HepG2 (cell line): ENCODE data around the gene TP53I3. TPM values are rescaled to one million over a fixed set of nuclear protein-coding genes. Genes with fewer than 3 reads are reported as not detected.

Source experiments
- FOXK1 ChIP-seq: sonication (generic); formaldehyde crosslinking; IDR thresholded peaks from 2 replicates; pipeline ENCODE4 v1.4.0; 2020; ENCODE audit warnings: low read depth, missing genetic modification reagents, borderline replicate concordance
- GTF3A ChIP-seq: sonication (generic); formaldehyde crosslinking; conservative IDR thresholded peaks from 2 replicates; pipeline ENCODE4 v1.4.0; 2020; ENCODE audit warnings: mild to moderate bottlenecking, missing genetic modification reagents
- GZF1 ChIP-seq: sonication (generic); formaldehyde crosslinking; IDR thresholded peaks from 2 replicates; pipeline ENCODE4 v1.5.1; 2020; ENCODE audit warnings: mild to moderate bottlenecking, missing genetic modification reagents
- HCFC1 ChIP-seq: fragments of 150-350 bp; IDR thresholded peaks from 2 replicates; pipeline ENCODE4 v1.6.1; 2014; ENCODE audit warnings: low read depth, low read length
- HDAC2 ChIP-seq: sonication (generic); formaldehyde crosslinking; IDR thresholded peaks from 2 replicates; pipeline ENCODE4 v1.4.0; 2020; ENCODE audit warnings: missing genetic modification reagents
- IRX3 ChIP-seq: sonication (generic); formaldehyde crosslinking; IDR thresholded peaks from 2 replicates; pipeline ENCODE4 v1.8.1; 2023; ENCODE audit warnings: mild to moderate bottlenecking, low read depth, missing genetic modification reagents, borderline replicate concordance
- JDP2 ChIP-seq: sonication (generic); formaldehyde crosslinking; IDR thresholded peaks from 2 replicates; pipeline ENCODE4 v1.8.1; 2022; ENCODE audit warnings: missing genetic modification reagents, borderline replicate concordance
- KLF13 ChIP-seq: sonication (generic); formaldehyde crosslinking; IDR thresholded peaks from 2 replicates; pipeline ENCODE4 v1.4.0; 2020; ENCODE audit warnings: mild to moderate bottlenecking, missing genetic modification reagents
- SALL1 ChIP-seq: sonication (generic); formaldehyde crosslinking; IDR thresholded peaks from 2 replicates; pipeline ENCODE4 v1.8.0; 2022; ENCODE audit warnings: mild to moderate bottlenecking, missing genetic modification reagents
- SMYD3 ChIP-seq: sonication (generic); formaldehyde crosslinking; IDR thresholded peaks from 2 replicates; pipeline ENCODE4 v1.8.1; 2023; ENCODE audit warnings: mild to moderate bottlenecking, missing genetic modification reagents
- SNAI1 ChIP-seq: sonication (generic); formaldehyde crosslinking; IDR thresholded peaks from 2 replicates; pipeline ENCODE4 v1.5.0; 2020; ENCODE audit warnings: mild to moderate bottlenecking, missing genetic modification reagents, borderline replicate concordance
- SUZ12 ChIP-seq: fragments of 150-350 bp; IDR thresholded peaks from 2 replicates; pipeline ENCODE4 v1.6.1; 2014; ENCODE audit warnings: low read depth, low read length
- TGIF2 ChIP-seq: IDR thresholded peaks from 2 replicates; pipeline ENCODE4 v1.6.1; 2016; ENCODE audit warnings: control low read depth, missing compliant biosample characterization
- USF2 ChIP-seq, 2 experiments: sonication (generic) in 1 of 2; formaldehyde crosslinking in 1 of 2; IDR thresholded peaks; 2 replicates each; pipeline versions ENCODE4 v1.5.1 to v1.6.1; 2011 to 2020; ENCODE audit warnings: borderline replicate concordance in 1 of 2, low read depth in 1 of 2, low read length in 1 of 2, mild to moderate bottlenecking in 1 of 2, missing genetic modification reagents in 1 of 2, moderate library complexity in 1 of 2
- ZBTB42 ChIP-seq: sonication (generic); formaldehyde crosslinking; IDR thresholded peaks from 2 replicates; pipeline ENCODE4 v1.5.0; 2020; ENCODE audit warnings: mild to moderate bottlenecking, missing genetic modification reagents
- ZNF296 ChIP-seq: sonication (generic); formaldehyde crosslinking; conservative IDR thresholded peaks from 2 replicates; pipeline ENCODE4 v1.5.0; 2020; ENCODE audit warnings: mild to moderate bottlenecking, missing genetic modification reagents
- ZNF557 ChIP-seq: sonication (generic); formaldehyde crosslinking; IDR thresholded peaks from 2 replicates; pipeline ENCODE4 v1.4.0; 2020; ENCODE audit warnings: missing genetic modification reagents
- ZNF567 ChIP-seq: sonication (generic); formaldehyde crosslinking; IDR thresholded peaks from 2 replicates; pipeline ENCODE4 v1.8.1; 2023; ENCODE audit warnings: mild to moderate bottlenecking, missing genetic modification reagents, borderline replicate concordance
- ZNF576 ChIP-seq: sonication (generic); formaldehyde crosslinking; IDR thresholded peaks from 2 replicates; pipeline ENCODE4 v1.4.0; 2020; ENCODE audit warnings: mild to moderate bottlenecking, missing genetic modification reagents
- ZNF639 ChIP-seq: conservative IDR thresholded peaks from 2 replicates; pipeline ENCODE4 v1.6.1; 2018; ENCODE audit warnings: missing genetic modification reagents
- ZNF841 ChIP-seq: sonication (generic); formaldehyde crosslinking; IDR thresholded peaks from 2 replicates; pipeline ENCODE4 v1.8.1; 2023; ENCODE audit warnings: missing genetic modification reagents, borderline replicate concordance
- ZSCAN25 ChIP-seq: sonication (generic); formaldehyde crosslinking; IDR thresholded peaks from 2 replicates; pipeline ENCODE4 v1.8.0; 2022; ENCODE audit warnings: mild to moderate bottlenecking, missing genetic modification reagents
- polyA plus RNA-seq, 8 experiments: library from polyadenylated mRNA; depleted of rRNA in 3 of 8; stranded (reverse) in 7 of 8; unstranded in 1 of 8; fragments of >200 nt; fragmentation: Illumina TruSeq in 4 of 8; extraction: Trizol in 4 of 8; gene quantifications; 2 replicates each; pipeline versions ENCODE4 v1.2.1 to v1.2.3, GENCODE V29; 2011 to 2016; ENCODE audit warnings: low read depth in 4 of 8, missing spikeins in 1 of 8, mixed read lengths in 1 of 8; ENCODE audit not compliant: insufficient read depth in 1 of 8
- total RNA-seq, 5 experiments: library from RNA; depleted of rRNA; stranded (reverse); fragments of >200 nt; fragmentation: Illumina TruSeq; extraction: Trizol; gene quantifications; 2 replicates each; pipeline ENCODE4 v1.2.3, GENCODE V29; 2016; ENCODE audit warnings: low read depth in 1 of 5
- TF ChIP-seq, protein P1 (sequence below): sonication (generic); formaldehyde crosslinking; IDR thresholded peaks from 2 replicates; pipeline ENCODE4 v1.4.0; 2020; ENCODE audit warnings: missing genetic modification reagents, borderline replicate concordance

The TP53I3 gene
- total and polyA plus RNA-seq, 2 of the 13 experiments (the other 11 are each of a cell fraction or from before 2014, with no cell fraction given) = 25.0 to 44.1 TPM

- TF ChIP-seq, protein P1, sequence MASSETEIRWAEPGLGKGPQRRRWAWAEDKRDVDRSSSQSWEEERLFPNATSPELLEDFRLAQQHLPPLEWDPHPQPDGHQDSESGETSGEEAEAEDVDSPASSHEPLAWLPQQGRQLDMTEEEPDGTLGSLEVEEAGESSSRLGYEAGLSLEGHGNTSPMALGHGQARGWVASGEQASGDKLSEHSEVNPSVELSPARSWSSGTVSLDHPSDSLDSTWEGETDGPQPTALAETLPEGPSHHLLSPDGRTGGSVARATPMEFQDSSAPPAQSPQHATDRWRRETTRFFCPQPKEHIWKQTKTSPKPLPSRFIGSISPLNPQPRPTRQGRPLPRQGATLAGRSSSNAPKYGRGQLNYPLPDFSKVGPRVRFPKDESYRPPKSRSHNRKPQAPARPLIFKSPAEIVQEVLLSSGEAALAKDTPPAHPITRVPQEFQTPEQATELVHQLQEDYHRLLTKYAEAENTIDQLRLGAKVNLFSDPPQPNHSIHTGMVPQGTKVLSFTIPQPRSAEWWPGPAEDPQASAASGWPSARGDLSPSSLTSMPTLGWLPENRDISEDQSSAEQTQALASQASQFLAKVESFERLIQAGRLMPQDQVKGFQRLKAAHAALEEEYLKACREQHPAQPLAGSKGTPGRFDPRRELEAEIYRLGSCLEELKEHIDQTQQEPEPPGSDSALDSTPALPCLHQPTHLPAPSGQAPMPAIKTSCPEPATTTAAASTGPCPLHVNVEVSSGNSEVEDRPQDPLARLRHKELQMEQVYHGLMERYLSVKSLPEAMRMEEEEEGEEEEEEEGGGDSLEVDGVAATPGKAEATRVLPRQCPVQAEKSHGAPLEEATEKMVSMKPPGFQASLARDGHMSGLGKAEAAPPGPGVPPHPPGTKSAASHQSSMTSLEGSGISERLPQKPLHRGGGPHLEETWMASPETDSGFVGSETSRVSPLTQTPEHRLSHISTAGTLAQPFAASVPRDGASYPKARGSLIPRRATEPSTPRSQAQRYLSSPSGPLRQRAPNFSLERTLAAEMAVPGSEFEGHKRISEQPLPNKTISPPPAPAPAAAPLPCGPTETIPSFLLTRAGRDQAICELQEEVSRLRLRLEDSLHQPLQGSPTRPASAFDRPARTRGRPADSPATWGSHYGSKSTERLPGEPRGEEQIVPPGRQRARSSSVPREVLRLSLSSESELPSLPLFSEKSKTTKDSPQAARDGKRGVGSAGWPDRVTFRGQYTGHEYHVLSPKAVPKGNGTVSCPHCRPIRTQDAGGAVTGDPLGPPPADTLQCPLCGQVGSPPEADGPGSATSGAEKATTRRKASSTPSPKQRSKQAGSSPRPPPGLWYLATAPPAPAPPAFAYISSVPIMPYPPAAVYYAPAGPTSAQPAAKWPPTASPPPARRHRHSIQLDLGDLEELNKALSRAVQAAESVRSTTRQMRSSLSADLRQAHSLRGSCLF = no peak
- TF ChIP-seq IRX3 (no peak), ZBTB42 (CRISPR knock-in tag) (no peak), ZNF557 (no peak), ZNF576 (CRISPR knock-in tag) (no peak), ZNF567 (CRISPR knock-in tag) (no peak), FOXK1 (CRISPR knock-in tag) (no peak), ZNF841 (CRISPR knock-in tag) (no peak), SUZ12 (no peak), SNAI1 (CRISPR knock-in tag) (no peak), ZNF296 (CRISPR knock-in tag) (no peak), ZNF639 (CRISPR knock-in tag) (no peak), HCFC1 (no peak), KLF13 (CRISPR knock-in tag) (no peak), SMYD3 (no peak), GTF3A (no peak), HDAC2 (CRISPR knock-in tag) (0 out of 2 replicates have a peak, but pooled peaks have one; percentile 26), JDP2 (no peak), GZF1 (no peak), ZSCAN25 (CRISPR knock-in tag) (no peak), USF2 (IDR thresholded peaks at IDR 0.05; ENCODE audit: low read depth, low read length) (no peak), USF2 (CRISPR knock-in tag; IDR thresholded peaks at IDR 0.05; ENCODE audit: borderline replicate concordance) (no peak), SALL1 (CRISPR knock-in tag) (peak; percentile 49; the same call in 1 of the 2 replicates), TGIF2 (peak; percentile 45; the same call in 1 of the 2 replicates)
These were observed 35.1 kb downstream of the TP53I3 start, which contains the start of gene FKBP1B (continued) for GRCh38 chr2:24049485-24050021.
